Stimulated activated CD8-positive, alpha-beta memory T cell treated with anti-CD3 and anti-CD28 coated beads, Interleukin-7, amount 100 ng/mL, for 1 hour (primary cell): ENCODE data around the gene HSF2.
"Not testable (repeated sequence)": the region's sequence is repeated elsewhere in the genome, so short reads cannot be mapped to it uniquely, and the experiment has no call there.

Experiments used
- DNase-seq, 2 donors: peaks; one replicate each; pipeline ENCODE4 v3.0.0-alpha.2; 2020; ENCODE audit warnings: low read depth in 2 of 2

The HSF2 gene

GRCh38 chr6:122449069-122449468 lies 49.6 kb downstream of the HSF2 start:
- DNase-seq: no peak

DNA sequence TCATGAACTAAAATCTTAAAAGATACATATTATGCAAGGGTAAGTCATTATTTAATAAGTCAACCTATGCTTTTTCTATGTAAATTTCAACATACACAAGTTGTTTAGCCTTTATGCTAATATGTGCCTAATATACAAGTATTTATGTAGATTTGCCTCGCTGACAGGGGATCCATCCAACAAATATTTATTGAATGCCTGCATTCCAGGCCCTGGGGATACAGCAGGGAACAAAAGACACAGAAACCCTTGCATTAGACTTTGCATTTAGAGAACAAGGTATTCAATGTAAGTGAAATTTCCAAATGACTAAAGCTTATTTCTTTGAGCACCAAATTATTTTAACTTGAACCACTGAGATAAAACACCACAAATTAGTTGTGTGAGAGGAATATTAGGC lies 53.1 kb downstream of the HSF2 start:
- DNase-seq: no peak

- DNase-seq: no peak
Measured at GRCh38 chr6:122454673-122455072, 55.2 kb downstream of the HSF2 start.

GRCh38 chr6:122455116-122455515 lies 55.7 kb downstream of the HSF2 start:
- DNase-seq: not testable (repeated sequence)

GRCh38 chr6:122458087-122458486 lies 58.6 kb downstream of the HSF2 start:
- DNase-seq: no peak

DNA sequence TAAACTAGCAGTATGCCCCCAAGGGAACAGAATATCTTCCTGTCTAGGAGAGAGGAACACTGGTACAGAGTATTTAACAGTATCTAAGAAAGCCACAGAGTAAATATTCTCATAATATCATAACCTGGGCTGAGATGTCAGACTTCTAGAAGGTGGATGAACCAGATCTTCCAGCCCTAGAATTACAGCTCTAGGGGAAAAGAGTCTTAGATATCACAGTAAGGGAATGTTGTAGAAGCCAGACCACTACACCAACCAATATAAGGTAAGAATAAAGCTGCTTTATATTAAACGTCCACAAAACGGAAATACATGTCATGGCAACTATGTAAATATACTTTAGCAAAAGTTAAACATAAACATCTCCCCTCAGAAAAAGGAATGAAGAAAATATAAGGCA lies 59.8 kb downstream of the HSF2 start:
- DNase-seq: no peak

DNA sequence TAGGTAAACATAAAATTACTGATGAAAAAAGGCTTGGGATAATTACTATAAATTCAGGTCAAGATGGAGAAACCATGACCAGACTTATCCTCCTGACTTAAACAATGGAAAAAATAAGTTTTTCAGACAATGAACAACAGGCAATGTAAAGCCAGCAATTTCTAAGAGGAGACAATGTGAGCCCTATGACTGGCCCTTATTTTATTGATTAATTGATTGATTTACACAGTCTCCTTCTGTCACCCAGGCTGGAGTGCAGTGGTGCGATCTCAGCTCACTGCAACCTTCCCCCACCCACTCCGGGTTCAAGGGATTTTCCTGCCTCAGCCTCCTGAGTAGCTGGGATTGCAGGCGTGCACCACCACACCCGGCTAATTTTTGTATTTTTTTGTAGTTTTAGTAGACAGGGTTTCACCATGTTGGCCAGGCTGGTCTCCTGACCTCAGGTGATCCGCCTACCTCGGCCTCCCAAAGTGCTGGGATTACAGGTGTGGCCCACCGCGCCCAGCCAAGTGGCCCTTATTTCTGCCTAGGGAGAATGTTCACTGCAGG lies 60.5 kb downstream of the HSF2 start:
- not testable (repeated sequence) for DNase-seq

- DNase-seq: no peak
Measured at GRCh38 chr6:122461885-122462284, 62.4 kb downstream of the HSF2 start.

- DNase-seq: peak; percentile 83 to 84
Measured at GRCh38 chr6:122471107-122472021, 71.9 kb downstream of the HSF2 start, which contains the start of gene SERINC1. SERINC1 (minus strand) TSS chr6:122471807; CDS start chr6:122471737, 70 bp downstream.

GRCh38 chr6:122472022-122472340 lies 72.5 kb downstream of the HSF2 start:
- no peak for DNase-seq

DNA sequence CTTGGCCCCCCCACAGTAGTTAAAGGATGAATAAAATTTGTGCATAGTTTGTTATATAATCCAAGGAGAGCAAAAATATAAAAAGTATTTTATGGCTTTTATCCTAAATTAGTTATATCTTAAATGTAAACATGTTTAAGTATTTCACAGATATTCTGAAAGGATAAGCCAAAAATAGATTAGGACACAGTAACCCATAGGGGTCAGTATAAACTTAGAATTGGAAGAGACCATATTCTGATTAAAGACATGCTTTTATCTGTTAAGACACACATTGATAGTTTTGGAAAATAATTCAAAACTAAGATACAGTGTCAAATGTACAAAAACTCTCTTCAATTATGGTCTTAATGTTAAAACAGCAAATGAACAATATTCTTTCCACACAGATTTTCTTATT lies 76.7 kb downstream of the HSF2 start:
- no peak for DNase-seq

DNA sequence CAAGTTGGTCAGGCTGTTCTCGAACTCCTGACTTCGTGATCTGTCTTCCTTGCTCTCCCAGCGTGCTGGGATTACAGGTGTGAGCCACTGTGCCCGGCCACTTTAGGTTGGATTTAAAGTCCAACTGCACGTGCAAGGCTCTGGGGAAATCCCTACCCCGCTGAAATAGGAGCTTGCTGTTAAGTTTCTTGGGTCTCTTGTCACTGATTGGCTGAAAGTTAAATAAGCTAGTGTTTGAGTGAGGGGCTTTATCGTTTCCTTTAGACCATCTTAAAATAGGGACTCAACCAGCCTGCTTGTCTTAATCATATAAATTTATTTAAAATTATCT lies 83.3 kb downstream of the HSF2 start:
- DNase-seq: no peak
